Ovary (tissue), 3 donors: ENCODE results near the gene CCL11.

Experiments
- POLR2A ChIP-seq: fragments of 450-650 bp; IDR thresholded peaks from one replicate; pipeline ENCODE4 v1.6.1; 2017; ENCODE audit warnings: antibody characterized with exemption, mild to moderate bottlenecking, moderate library complexity
- TF ChIP-seq, protein P1 (sequence below), 3 donors: fragments of 450-650 bp in 2 of 3; fragments of 200-600 bp in 1 of 3; IDR thresholded peaks; one replicate each; pipeline versions ENCODE4 v1.5.1 to v1.8.0; 2016 to 2022; ENCODE audit warnings: antibody characterized with exemption in 3 of 3, mild to moderate bottlenecking in 1 of 3
- donor health status: DM: no; HTN: no; CAD: no.

DNA sequence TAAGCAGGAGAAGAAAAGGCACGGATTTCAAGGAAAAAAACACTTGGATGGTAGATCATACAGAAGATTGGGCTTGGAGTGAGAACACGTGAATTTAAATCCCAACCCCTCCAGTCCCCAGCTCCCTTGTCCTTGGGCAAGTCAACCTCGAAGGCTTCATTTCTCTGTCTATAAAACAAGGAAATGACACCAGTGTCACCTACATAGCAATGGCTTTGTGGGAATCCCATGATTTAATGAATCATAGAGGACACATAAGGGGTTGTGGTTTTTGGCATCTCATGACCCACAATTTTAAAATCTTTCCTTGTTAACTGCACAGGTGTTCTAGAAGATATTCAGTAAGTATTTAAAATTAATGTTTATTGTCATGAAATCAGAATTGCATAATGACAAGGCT lies 38.7 kb upstream of the CCL11 start:
- no peak for TF ChIP-seq POLR2A
- TF ChIP-seq, protein P1, sequence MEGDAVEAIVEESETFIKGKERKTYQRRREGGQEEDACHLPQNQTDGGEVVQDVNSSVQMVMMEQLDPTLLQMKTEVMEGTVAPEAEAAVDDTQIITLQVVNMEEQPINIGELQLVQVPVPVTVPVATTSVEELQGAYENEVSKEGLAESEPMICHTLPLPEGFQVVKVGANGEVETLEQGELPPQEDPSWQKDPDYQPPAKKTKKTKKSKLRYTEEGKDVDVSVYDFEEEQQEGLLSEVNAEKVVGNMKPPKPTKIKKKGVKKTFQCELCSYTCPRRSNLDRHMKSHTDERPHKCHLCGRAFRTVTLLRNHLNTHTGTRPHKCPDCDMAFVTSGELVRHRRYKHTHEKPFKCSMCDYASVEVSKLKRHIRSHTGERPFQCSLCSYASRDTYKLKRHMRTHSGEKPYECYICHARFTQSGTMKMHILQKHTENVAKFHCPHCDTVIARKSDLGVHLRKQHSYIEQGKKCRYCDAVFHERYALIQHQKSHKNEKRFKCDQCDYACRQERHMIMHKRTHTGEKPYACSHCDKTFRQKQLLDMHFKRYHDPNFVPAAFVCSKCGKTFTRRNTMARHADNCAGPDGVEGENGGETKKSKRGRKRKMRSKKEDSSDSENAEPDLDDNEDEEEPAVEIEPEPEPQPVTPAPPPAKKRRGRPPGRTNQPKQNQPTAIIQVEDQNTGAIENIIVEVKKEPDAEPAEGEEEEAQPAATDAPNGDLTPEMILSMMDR (IDR thresholded peaks at IDR 0.05) = no peak
